HG03565 (cell line): Measurements from ENCODE around the gene TANC2.
A peak's percentile ranks its signal among the peaks of the same experiment; 100 is the strongest.

Experiments used
- ATAC-seq: cut with Tn5 transposase; IDR thresholded peaks from one replicate; pipeline ENCODE4 v1.9.1; 2021; ENCODE audit warnings: mild to moderate bottlenecking, moderate library complexity; ENCODE audit not compliant: unreplicated experiment

TANC2 gene

GRCh38 chr17:62965686-62966425, at the start of gene TANC2:
TSS of gene TANC2 (plus strand) at chr17:62966235. CDS start at chr17:63009560, 43,325 bp downstream.
- peak; percentile 32 for ATAC-seq

DNA sequence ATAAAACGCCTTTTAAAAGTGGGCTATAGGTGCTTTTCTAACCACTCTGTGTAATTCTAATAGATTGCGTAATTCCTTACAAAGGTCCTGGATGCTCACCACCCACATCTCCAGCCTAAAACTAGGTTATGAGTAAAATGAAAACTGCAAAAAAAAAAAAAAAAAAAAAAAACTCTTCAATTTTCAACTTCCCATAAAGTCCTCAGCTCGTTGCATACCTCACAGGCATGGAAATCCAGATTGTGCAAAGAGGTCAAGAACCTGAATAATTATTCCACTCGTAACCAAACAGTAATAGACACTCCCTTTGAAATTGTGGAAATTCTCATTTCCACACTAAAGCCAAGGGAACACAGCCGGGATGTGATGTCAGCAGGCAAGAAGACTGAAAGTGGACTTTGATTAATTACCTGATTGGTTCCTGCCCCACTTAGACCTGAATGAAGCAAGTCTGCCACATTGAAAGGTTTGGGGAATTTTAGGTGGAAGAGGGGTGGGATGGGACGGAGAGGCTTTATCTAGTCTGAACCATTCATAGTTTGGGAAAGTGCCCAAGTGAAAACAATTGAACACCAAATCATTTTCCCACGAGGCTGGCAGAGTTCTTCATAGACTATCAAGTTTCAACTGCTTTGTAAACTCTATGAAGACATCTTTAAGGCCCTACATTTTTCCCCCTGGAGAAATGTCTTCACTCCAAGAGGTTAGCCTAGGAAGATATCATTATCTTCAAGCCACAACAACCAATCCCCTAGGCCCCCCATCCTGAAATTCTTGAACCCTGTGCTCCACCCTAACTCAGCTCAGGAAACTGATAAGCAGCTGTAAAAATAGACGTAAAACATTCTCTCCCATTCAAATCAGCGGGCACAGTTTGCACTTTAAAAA, 49.1 kb upstream of the TANC2 start:
- no peak for ATAC-seq

- no peak for ATAC-seq
Measured at GRCh38 chr17:62919388-62919787, 46.6 kb upstream of the TANC2 start.

GRCh38 chr17:62920300-62920699, 45.7 kb upstream of the TANC2 start:
- ATAC-seq, result no peak

- ATAC-seq, result no peak
Measured at GRCh38 chr17:62921817-62922216, 44.2 kb upstream of the TANC2 start.

GRCh38 chr17:62923258-62924150, 42.5 kb upstream of the TANC2 start:
- ATAC-seq, result no peak

DNA sequence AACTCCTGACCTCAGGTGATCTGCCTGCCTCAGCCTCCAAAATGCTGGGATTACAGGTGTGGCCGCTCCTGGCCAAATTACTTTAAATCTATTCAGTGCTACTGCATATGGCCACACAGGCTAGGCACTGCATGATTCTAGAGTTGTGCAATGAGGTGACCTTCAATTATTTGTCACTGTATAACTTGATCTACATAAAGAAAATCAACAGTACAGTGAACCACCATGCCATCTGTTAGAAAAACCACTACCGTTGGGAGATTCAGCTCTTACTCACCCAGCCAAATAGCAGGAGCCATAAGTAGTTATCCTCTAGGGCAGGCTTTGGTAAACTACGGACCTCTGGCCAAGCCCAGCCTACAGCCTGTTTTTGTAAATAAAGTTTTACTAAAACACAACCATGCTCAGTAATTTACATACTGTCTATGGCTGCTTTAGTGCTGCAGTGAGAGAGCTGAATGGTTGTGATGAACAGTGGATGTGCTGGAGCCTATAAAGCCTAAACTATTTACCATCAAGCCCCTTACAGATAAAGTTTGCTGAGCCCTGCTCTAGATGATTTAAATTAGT, 40.7 kb upstream of the TANC2 start:
- no peak for ATAC-seq

DNA sequence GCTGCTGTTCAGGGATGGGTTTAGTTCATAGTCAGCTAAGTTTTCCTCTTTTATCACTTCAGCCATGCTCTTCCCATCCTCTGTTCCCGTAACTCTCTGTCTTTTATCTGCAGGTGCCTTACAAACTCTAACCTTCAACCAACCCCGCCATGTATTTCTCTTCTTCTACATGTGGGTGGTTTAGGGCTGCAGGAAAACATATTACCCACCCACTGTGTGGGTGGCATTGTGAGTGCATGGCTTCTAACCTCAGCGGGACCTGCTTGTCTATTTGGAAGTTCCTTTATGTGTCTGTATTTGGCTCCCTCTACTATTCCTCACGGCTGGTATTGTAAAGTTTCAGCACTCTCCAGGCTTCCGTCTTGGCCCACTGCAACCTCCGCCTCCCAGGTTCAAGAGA, 39.0 kb upstream of the TANC2 start:
- no peak for ATAC-seq

DNA sequence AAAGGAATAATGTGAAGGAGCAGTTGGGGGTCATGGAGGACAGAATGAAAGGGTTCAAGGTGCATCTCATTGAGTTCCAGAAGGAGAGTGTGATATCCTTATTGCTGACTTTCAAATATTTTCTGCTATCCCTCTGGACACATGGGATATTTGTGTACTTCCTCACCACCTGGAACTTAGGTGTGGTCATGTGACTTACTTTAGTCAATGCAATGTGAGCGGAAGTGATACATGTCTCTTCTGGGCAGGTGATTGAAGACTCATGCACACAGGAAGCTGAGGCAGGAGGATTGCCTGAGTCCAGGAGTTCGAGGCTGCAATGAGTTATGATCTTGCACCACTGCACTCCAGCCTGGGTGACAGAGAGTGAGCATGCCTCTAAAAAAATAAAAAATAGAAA, 36.7 kb upstream of the TANC2 start:
- no peak for ATAC-seq

DNA sequence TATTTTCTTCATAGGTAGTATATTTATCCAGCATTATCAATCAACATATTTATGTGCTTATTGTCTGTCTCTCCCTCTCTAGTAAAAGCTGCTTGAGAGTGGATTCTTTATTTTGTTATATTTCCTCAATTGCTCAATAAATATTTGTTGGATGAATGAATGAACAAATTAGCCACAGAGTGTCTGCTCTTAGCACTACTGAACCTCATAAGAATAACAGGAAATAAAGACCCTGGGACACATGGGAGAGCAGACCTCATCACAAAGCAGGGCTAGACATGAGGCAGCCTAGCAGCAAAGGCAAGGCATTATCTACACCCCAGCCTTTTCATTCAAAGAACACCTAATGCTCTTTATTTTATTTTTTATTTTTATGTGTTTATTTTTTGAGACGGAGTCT, 34.9 kb upstream of the TANC2 start:
- ATAC-seq, result no peak

GRCh38 chr17:62933501-62934385, 32.3 kb upstream of the TANC2 start:
- no peak for ATAC-seq

- ATAC-seq, result no peak
Measured at GRCh38 chr17:62935098-62935497, 30.9 kb upstream of the TANC2 start.

GRCh38 chr17:62935523-62935922, 30.5 kb upstream of the TANC2 start:
- no peak for ATAC-seq

DNA sequence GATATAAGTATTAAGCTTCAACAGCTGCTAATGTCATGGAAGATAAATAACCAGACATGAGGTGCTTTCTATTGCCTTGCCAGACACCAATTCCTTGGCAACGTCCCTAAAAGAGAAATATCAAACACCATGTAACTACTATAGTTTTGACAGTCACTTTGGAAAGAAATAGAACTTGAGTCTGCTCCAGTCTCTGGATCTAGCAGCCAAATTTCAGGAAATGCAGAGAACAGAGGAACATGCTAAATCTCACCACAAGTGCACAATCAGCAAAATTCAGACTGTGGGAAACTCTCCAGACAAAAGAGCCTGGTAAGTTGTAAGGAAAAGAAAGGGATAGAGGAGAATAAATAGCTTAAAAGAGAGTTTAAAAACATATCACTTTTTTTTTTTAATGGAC, 28.4 kb upstream of the TANC2 start:
- ATAC-seq, result no peak

DNA sequence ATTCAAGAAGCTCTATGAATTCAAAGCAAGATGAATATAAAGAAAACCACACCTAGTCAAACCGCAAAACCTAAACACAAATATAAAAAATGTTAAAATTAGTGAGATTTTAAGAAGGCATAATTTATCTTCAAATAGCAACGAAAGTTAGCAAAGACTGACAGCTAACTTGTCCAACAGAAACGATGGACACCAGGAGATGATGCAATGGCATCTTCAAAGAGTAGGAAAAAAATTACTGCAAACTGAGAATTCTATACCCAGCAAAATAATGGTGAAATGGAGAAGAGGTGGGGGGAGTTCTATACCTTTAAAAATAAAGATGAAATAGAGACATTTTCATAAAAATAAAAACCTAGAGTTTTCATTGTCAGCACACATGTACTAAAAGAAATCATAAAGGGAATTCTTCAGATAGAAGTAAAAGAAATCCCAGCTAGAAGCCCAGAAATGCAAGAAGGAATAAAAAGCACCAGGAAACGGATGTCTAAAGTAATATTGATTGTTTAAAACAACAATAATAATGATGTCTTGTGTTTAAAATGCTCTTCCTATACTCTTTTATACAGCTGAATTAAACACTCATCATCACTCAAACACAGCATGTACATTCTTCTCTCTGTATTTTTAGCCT, 24.6 kb upstream of the TANC2 start:
- ATAC-seq, result no peak

DNA sequence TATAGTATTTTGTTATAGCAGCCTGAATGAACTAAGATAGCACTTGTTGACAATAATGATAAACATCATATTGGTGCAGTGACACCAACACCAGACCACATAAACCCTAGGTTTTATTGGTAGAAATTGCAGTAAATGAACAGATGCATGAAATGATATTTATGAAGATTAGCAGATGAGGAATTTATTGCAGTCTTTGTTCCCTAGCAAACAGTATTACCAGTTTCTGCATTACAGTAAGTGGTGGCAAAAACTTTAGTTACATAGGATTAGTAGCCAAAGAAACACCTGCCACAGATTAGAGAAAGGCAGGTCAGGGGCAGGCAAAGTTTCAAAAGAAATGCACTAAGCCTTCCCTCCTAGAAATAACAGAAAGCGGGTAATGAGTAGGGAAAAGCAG, 17.7 kb upstream of the TANC2 start:
- no peak for ATAC-seq

DNA sequence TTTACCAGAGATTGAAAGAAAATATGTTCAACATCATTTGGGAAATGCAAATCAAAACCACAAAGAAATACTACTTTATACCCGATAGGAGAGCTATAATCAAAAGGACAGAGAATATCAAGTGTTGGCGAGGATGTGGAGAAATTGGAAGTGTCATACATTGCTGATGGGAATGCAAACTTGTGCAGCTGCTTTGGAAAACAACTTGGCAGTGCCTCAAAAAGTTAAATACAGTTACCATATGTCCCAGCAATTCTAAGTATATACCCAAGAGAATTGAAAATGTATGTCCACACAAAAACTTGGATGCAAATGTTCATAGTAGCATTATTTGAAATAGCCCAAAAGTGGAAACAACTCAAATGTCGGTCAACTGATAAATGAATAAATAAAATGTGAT, 17.0 kb upstream of the TANC2 start:
- ATAC-seq, result no peak

DNA sequence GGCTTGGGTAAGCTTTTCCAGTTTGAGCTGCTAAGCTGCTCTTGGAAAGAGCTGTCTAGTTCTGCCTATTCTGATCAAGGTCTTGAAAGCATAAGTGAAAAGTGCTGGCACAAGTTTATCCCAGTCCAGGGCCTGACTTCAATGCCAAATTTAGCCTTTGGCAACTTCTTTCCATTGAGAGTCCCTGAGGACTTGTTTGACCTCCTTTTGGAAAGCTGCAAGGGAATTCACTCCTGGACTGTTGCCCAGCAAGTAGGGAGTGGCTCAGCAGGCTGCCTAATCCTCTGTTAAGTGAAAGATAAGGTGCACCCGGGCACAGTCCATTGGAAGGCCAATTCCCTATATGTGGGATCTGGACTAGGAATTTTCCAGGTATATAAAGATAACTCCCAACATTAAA, 16.0 kb upstream of the TANC2 start:
- no peak for ATAC-seq

DNA sequence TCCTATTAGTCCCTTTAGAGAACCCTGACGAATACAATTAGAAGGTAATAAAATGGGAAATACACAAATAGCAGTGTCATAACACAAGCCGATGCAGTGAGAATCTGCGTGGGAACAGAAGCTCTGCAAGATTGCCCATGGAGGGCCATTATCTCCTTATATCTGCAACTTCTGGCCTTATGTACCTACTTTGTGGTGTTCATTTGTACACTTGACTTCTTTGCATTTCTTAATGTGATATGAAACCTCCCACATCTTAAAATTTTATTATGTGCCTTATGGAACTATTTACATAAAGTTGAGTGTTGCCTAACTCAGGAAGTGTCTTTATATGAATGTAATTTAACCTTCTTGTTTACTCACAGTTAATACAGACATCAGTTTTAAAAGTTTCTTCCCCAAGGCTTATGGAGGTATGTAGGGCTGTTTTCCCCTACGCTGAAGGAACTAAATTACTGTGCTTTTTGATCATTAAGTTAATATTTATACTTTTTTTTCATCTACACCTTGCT, 10.1 kb upstream of the TANC2 start:
- ATAC-seq, result no peak
